Thyroid gland (tissue), 4 donors: Measurements from ENCODE around the gene TK1. TPM values are rescaled to one million over a fixed set of nuclear protein-coding genes. Genes with fewer than 3 reads are reported as not detected.
"Not testable (repeated sequence)": the region's sequence is repeated elsewhere in the genome, so short reads cannot be mapped to it uniquely, and the experiment has no call there.

Experiments used
- DNase-seq, 2 donors: peaks; one replicate each; pipeline ENCODE4 v3.0.0-alpha.2; 2019
- H3K27ac ChIP-seq, 3 donors: fragments of 200-600 bp; sonication (generic); 1 replicate in 2 of 3; 2 replicates in 1 of 3; pipeline ENCODE4 v1.5.1; 2016 to 2019; ENCODE audit warnings: mild to moderate bottlenecking in 1 of 3, moderate library complexity in 1 of 3
- H3K27me3 ChIP-seq: fragments of 200-600 bp; sonication (generic); one replicate; pipeline ENCODE4 v1.5.1; 2019
- H3K36me3 ChIP-seq, 2 donors: fragments of 200-600 bp; sonication (generic); one replicate each; pipeline ENCODE4 v1.5.1; 2016 to 2019
- H3K4me1 ChIP-seq, 2 donors: fragments of 200-600 bp; sonication (generic); one replicate each; pipeline ENCODE4 v1.5.1; 2017 to 2019
- H3K4me3 ChIP-seq, 3 donors: fragments of 200-600 bp; sonication (generic); replicated peaks in 1 of 3; 1 replicate in 2 of 3; 2 replicates in 1 of 3; pipeline ENCODE4 v1.5.1; 2016; ENCODE audit warnings: mild to moderate bottlenecking in 1 of 3
- H3K9me3 ChIP-seq: fragments of 200-600 bp; sonication (generic); one replicate; pipeline ENCODE4 v1.5.1; 2017
- CTCF ChIP-seq, 6 experiments: fragments of 200-600 bp in 3 of 6; fragments of 450-650 bp in 3 of 6; sonication (generic) in 3 of 6; IDR thresholded peaks; one replicate each; pipeline ENCODE4 v1.5.1; 2016 to 2019; ENCODE audit warnings: antibody characterized with exemption in 6 of 6, mild to moderate bottlenecking in 2 of 6, inconsistent platforms in 1 of 6, moderate library complexity in 1 of 6
- POLR2A ChIP-seq, 2 donors: fragments of 450-650 bp; IDR thresholded peaks; one replicate each; pipeline ENCODE4 v1.6.1; 2017; ENCODE audit warnings: antibody characterized with exemption in 2 of 2, mild to moderate bottlenecking in 2 of 2, moderate library complexity in 1 of 2
- WGBS, 2 donors: methylation state at CpG; one replicate each; pipeline ENCODE4 v1.1.5; 2017; 5-methylcytosine and 5-hydroxymethylcytosine counted together
- intact Hi-C: fragments of 100-400 bp; cut with DNase I; formaldehyde crosslinking; loops from one replicate; pipeline ENCODE4 v1.15.1; 2023
- total RNA-seq, 4 donors: library from RNA; depleted of rRNA; stranded (reverse); fragments of >200 nt; gene quantifications; one replicate each; pipeline ENCODE4 v1.2.3, GENCODE V29; 2016

Gene TK1, protein sequence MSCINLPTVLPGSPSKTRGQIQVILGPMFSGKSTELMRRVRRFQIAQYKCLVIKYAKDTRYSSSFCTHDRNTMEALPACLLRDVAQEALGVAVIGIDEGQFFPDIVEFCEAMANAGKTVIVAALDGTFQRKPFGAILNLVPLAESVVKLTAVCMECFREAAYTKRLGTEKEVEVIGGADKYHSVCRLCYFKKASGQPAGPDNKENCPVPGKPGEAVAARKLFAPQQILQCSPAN
- 1 to 10 TPM; 1.1 to 2.7 (median 1.9) TPM for total RNA-seq

DNA sequence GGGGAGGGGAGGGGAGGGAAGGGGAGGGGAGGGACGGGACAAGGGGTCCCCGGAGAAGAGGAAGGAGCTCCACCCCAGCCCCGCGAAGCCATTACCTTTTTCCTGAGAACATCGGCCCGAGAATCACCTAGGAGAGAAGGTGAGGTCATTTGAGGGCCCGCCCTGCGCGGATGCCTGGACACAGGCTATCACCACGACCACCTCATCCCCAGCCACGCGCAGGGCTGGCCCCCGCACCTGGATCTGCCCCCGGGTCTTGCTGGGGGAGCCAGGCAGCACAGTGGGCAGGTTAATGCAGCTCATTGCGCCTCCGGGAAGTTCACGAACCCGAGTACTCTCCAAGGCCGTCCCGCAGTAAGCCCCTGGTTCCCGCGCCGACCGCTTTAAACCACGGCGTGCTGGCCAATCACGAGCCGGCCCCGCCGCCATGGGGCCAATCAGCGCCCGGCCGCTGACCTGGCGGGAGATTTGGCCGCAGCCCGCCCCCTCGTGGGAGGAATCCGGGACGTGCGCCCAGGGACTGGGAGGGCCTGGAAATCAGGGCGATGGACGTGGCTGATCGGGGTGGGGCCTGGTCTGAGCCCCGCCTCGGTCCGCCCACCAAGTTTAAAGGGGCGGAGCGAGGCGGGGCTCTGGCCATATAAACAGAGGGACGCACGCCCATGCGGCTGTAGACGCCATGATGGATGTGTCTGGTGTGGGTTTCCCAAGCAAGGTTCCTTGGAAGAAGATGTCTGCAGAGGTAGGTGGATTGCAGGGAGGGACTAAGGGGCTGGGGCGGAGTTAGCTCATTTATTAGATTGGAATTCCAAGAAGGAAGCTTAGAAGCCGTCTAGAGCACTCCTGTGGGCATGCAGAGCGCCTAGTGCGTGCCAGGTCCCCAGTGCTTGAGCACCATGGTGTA lies at the start of gene TK1, which contains the start of gene AFMID:
TSS of gene TK1 (minus strand) at position 361 of the 904 bp plus-strand sequence. CDS start at position 303, 58 bp downstream.
TSS of gene AFMID (plus strand) at position 671 of the 904 bp plus-strand sequence. CDS start at position 680, 9 bp downstream.
- Histone ChIP-seq H3K9me3 (no peaks in the 10 kb centered on the region), H3K4me3 (peak within 1 kb of the TSS in 1 of 3 donors; percentile 37), H3K27ac (peak within 1 kb of the TSS; percentile 25 to 79 (median 37)), H3K4me1 (peaks cover 17 to 37% of the 10 kb centered on the region in 2 donors), H3K36me3 (no peaks in the 10 kb centered on the region), H3K27me3 (no peaks in the 10 kb centered on the region)
- peak in 1 of 2 donors; percentile 80 for TF ChIP-seq POLR2A (IDR thresholded peaks at IDR 0.05)
- peak; percentile 34 to 91 (median 65) for TF ChIP-seq CTCF (IDR thresholded peaks at IDR 0.05)
- peak; percentile 95 to 97 for DNase-seq
- intact Hi-C loops, result no loop called here
- WGBS, 2 donors, result 6% methylated on average over 19 to 33 of the region's 57 CpGs

- no peaks in the 10 kb centered on the region for H3K9me3 ChIP-seq
- no peaks in the 10 kb centered on the region for H3K36me3 ChIP-seq
- TF ChIP-seq POLR2A (IDR thresholded peaks at IDR 0.05), result no peak
- no peak for TF ChIP-seq CTCF (IDR thresholded peaks at IDR 0.05)
- DNase-seq, result no peak
- no peaks in the 10 kb centered on the region for H3K27me3 ChIP-seq
- H3K4me1 ChIP-seq, result no peaks in the 10 kb centered on the region
- no peak overlapping the region for H3K27ac ChIP-seq
- intact Hi-C loops, result no loop called here
- H3K4me3 ChIP-seq, result no peak overlapping the region
- WGBS, 2 donors, result 83 to 100% methylated on average over 1 to 4 of the region's 8 CpGs
These were observed 49.0 kb upstream of the TK1 start for GRCh38 chr17:78235885-78236284.

DNA sequence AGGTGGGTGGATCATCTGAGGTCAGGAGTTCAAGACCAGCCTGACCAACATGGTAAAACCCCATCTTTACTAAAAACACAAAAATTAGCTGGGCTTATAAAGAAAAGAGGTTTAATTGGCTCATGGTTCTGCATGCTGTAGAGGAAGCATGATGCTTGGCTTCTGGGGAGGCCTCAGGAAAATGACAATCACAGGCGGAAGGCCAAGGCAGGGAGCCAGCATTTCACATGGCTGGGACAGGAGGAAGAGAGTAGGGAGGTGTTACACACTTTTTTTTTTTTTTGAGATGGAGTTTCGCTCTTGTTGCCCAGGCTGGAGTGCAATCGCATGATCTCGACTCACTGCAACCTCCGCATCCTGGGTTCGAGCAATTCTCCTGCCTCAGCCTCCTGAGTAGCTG lies 48.2 kb upstream of the TK1 start:
- H3K27ac ChIP-seq, result peak overlapping the region in 1 of 3 donors; percentile 6
- H3K4me1 ChIP-seq, H3K4me3 ChIP-seq, H3K36me3 ChIP-seq, H3K9me3 ChIP-seq, H3K27me3 ChIP-seq, intact Hi-C loops: not testable (repeated sequence)
- WGBS, 2 donors, result 80 to 89% methylated on average over 6 of the region's 6 CpGs
- peak in 1 of 2 donors; percentile 20 for DNase-seq

- peak overlapping the region in 1 of 3 donors; percentile 6 for H3K27ac ChIP-seq
- H3K4me3 ChIP-seq, result no peak overlapping the region
- TF ChIP-seq POLR2A (IDR thresholded peaks at IDR 0.05), result no peak
- TF ChIP-seq CTCF (IDR thresholded peaks at IDR 0.05), result no peak
- 89 to 91% methylated on average over 6 to 12 of the region's 17 CpGs for WGBS, 2 donors
- no peaks in the 10 kb centered on the region for H3K36me3 ChIP-seq
- intact Hi-C loops, result no loop called here
- no peak for DNase-seq
- no peaks in the 10 kb centered on the region for H3K27me3 ChIP-seq
- H3K9me3 ChIP-seq, result no peaks in the 10 kb centered on the region
- H3K4me1 ChIP-seq, result no peaks in the 10 kb centered on the region
These were observed 47.5 kb upstream of the TK1 start for GRCh38 chr17:78234261-78234865.

DNA sequence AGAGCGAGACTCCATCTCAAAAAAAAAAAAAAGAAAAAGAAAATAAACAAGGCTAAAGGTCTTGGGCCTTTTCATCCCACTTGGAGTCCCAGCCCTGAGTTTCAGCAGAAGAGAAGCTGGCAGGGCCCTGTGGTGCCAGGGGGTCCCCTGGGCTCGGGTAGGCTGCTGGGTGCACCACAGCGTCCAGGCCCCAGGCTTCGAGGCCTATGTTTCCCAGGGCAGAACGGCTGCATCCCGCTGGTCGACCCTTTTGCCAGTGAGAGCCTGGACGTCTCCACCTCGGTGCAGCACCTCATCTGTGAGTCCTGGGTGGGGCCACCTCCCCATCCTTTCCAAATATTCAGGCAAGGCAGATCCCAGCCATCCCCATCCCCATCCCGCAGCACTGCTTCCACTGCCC lies 46.8 kb upstream of the TK1 start:
- DNase-seq, result no peak
- H3K27ac ChIP-seq, result no peak overlapping the region
- no peaks in the 10 kb centered on the region for H3K4me1 ChIP-seq
- WGBS, 2 donors, result 89 to 91% methylated on average over 10 of the region's 10 CpGs
- intact Hi-C loops, result no loop called here
- no peak overlapping the region for H3K4me3 ChIP-seq
- H3K9me3 ChIP-seq, result no peaks in the 10 kb centered on the region
- H3K36me3 ChIP-seq, result no peaks in the 10 kb centered on the region
- TF ChIP-seq CTCF (IDR thresholded peaks at IDR 0.05) (no peak), POLR2A (IDR thresholded peaks at IDR 0.05) (no peak)
- H3K27me3 ChIP-seq, result no peaks in the 10 kb centered on the region
